HCT116 (cell line): ENCODE data around the gene AGAP1. TPM values are rescaled to one million over a fixed set of nuclear protein-coding genes. Genes with fewer than 3 reads are reported as not detected.

Source experiments
- ATAC-seq: fragments of 200-7000 bp; cut with Tn5 transposase; 2 replicates; pipeline ENCODE4 v1.9.1; 2020; ENCODE audit warnings: mild to moderate bottlenecking, moderate library complexity
- BruUV-seq: library from RNA; stranded (reverse); fragments of 400-500 nt; replicated peaks from 2 replicates; lab custom pipeline; 2021; lab: Mats Ljungman, UMichigan
- CTCF ChIA-PET: fragments of 300-600 bp; sonication (Branson Sonifier 250); formaldehyde crosslinking; loops from one replicate; lab custom pipeline; 2021; ENCODE audit warnings: antibody characterized with exemption; lab: Charles Lee
- POLR2A ChIA-PET: fragments of 300-600, 350-600 bp; sonication (Branson Sonifier 250); formaldehyde crosslinking; loops from one replicate; lab custom pipeline; 2021; ENCODE audit warnings: antibody characterized with exemption; lab: Charles Lee
- RAD21 ChIA-PET, 2 experiments: fragments of 300-600 bp; sonication (Branson Sonifier 250); formaldehyde crosslinking; loops; one replicate each; lab custom pipeline; 2023; ENCODE audit warnings: low total read pairs in 2 of 2; ENCODE audit not compliant: uncharacterized antibody in 2 of 2, unreplicated experiment in 2 of 2, low non-redundant PET in 1 of 2; lab: Charles Lee
- DNase-seq: peaks from one replicate; pipeline ENCODE4 v3.0.0-alpha.2; 2010; ENCODE audit warnings: low read depth, low spot score
- H2AFZ ChIP-seq: fragments of 200-600 bp; shearing (Covaris generic), sonication (generic); 2 replicates; pipeline ENCODE4 v1.6.1; 2017; ENCODE audit warnings: low read depth, mixed run types, mixed read lengths, antibody characterized with exemption, low read length; ENCODE audit not compliant: poor library complexity, severe bottlenecking
- H3K27ac ChIP-seq: 2 replicates; pipeline ENCODE4 v1.5.1; 2012; ENCODE audit warnings: low read depth, low read length
- H3K27me3 ChIP-seq: fragments of 200-600 bp; sonication (generic); 2 replicates; pipeline ENCODE4 v1.6.1; 2016; ENCODE audit warnings: mixed run types, low read length, mixed read lengths; ENCODE audit not compliant: insufficient read depth
- H3K36me3 ChIP-seq, 2 experiments: fragments of 200-500 bp in 1 of 2; fragments of 200-600 bp in 1 of 2; sonication (Bioruptor generic) in 1 of 2; sonication (generic) in 1 of 2; 2 replicates each; pipeline versions ENCODE4 v1.5.1 to v1.6.1; 2014 to 2016; ENCODE audit warnings: low read length in 2 of 2, inconsistent platforms in 1 of 2, mixed read lengths in 1 of 2, mixed run types in 1 of 2; ENCODE audit not compliant: insufficient read depth in 2 of 2, control insufficient read depth in 1 of 2
- H3K4me1 ChIP-seq, 2 experiments: fragments of 200-600 bp in 1 of 2; sonication (generic) in 1 of 2; 2 replicates each; pipeline versions ENCODE4 v1.5.1 to v1.6.1; 2012 to 2017; ENCODE audit warnings: low read length in 2 of 2, inconsistent platforms in 1 of 2, mild to moderate bottlenecking in 1 of 2, mixed read lengths in 1 of 2, mixed run types in 1 of 2, moderate library complexity in 1 of 2; ENCODE audit not compliant: insufficient read depth in 2 of 2, control insufficient read depth in 1 of 2
- H3K4me2 ChIP-seq: fragments of 200-600 bp; sonication (generic); 2 replicates; pipeline ENCODE4 v1.6.1; 2017; ENCODE audit warnings: mixed run types, low read length, mixed read lengths
- H3K4me3 ChIP-seq, 2 experiments: fragments of 200-600 bp in 1 of 2; sonication (generic) in 1 of 2; replicated peaks in 1 of 2; 2 replicates each; pipeline ENCODE4 v1.5.1; 2011 to 2016; ENCODE audit warnings: low read length in 2 of 2, control low read depth in 1 of 2, low read depth in 1 of 2, mild to moderate bottlenecking in 1 of 2, mixed read lengths in 1 of 2, mixed run types in 1 of 2
- H3K79me2 ChIP-seq: fragments of 200-600 bp; sonication (generic); 2 replicates; pipeline ENCODE4 v1.6.1; 2017; ENCODE audit warnings: mild to moderate bottlenecking, mixed run types, low read length, moderate library complexity, mixed read lengths; ENCODE audit not compliant: insufficient read depth
- H3K9ac ChIP-seq: fragments of 200-600 bp; sonication (generic); 2 replicates; pipeline ENCODE4 v1.6.1; 2016; ENCODE audit warnings: low read length, mixed read lengths
- H3K9me2 ChIP-seq: fragments of 200-600 bp; sonication (generic), shearing (Covaris generic); 2 replicates; pipeline ENCODE4 v1.6.1; 2017; ENCODE audit warnings: mixed run types, mild to moderate bottlenecking, moderate library complexity; ENCODE audit not compliant: insufficient read depth
- H3K9me3 ChIP-seq, 2 experiments: fragments of 200-500 bp in 1 of 2; fragments of 200-600 bp in 1 of 2; sonication (Bioruptor generic) in 1 of 2; sonication (generic) in 1 of 2; 2 replicates each; pipeline ENCODE4 v1.6.1; 2014 to 2017; ENCODE audit warnings: low read length in 2 of 2, mixed read lengths in 2 of 2, inconsistent platforms in 1 of 2, low read depth in 1 of 2, mild to moderate bottlenecking in 1 of 2, mixed run types in 1 of 2, moderate library complexity in 1 of 2; ENCODE audit not compliant: control insufficient read depth in 1 of 2, insufficient read depth in 1 of 2
- H4K20me1 ChIP-seq: fragments of 200-600 bp; sonication (generic), shearing (Covaris generic); 2 replicates; pipeline ENCODE4 v1.6.1; 2017; ENCODE audit warnings: mixed run types, mild to moderate bottlenecking, moderate library complexity; ENCODE audit not compliant: insufficient read depth
- CBX3 ChIP-seq: IDR thresholded peaks from 2 replicates; pipeline ENCODE4 v1.6.1; 2012; ENCODE audit warnings: low read depth
- CEBPB ChIP-seq: IDR thresholded peaks from 2 replicates; pipeline ENCODE4 v1.6.1; 2012; ENCODE audit warnings: low read depth
- EZH2 ChIP-seq: fragments of 200-600 bp; sonication (generic); IDR thresholded peaks from 2 replicates; pipeline ENCODE4 v1.6.1; 2017; ENCODE audit warnings: antibody characterized with exemption, mixed run types
- FOSL1 ChIP-seq: IDR thresholded peaks from 2 replicates; pipeline ENCODE4 v1.6.1; 2012; ENCODE audit warnings: low read depth
- JUND ChIP-seq: IDR thresholded peaks from 2 replicates; pipeline ENCODE4 v1.6.1; 2012
- POLR2AphosphoS5 ChIP-seq: IDR thresholded peaks from 2 replicates; pipeline ENCODE4 v1.6.1; 2011; ENCODE audit warnings: mild to moderate bottlenecking, low read depth, low read length, moderate library complexity
- RAD21 ChIP-seq: IDR thresholded peaks from 2 replicates; pipeline ENCODE4 v1.6.1; 2012; ENCODE audit warnings: low read depth, mild to moderate bottlenecking
- SP1 ChIP-seq: IDR thresholded peaks from 2 replicates; pipeline ENCODE4 v1.6.1; 2012; ENCODE audit warnings: low read depth
- SRF ChIP-seq: IDR thresholded peaks from 2 replicates; pipeline ENCODE4 v1.6.1; 2012; ENCODE audit warnings: low read depth
- TCF7L2 ChIP-seq: IDR thresholded peaks from 2 replicates; pipeline ENCODE4 v1.7.0; 2011; ENCODE audit warnings: borderline replicate concordance, inconsistent platforms; ENCODE audit not compliant: insufficient read depth, insufficient read length; ENCODE audit errors: extremely low read depth
- ZNF274 ChIP-seq: fragments of 200-500 bp; sonication (Bioruptor generic); IDR thresholded peaks from 2 replicates; pipeline ENCODE4 v1.6.1; 2014; ENCODE audit warnings: mild to moderate bottlenecking, low read depth, low read length, inconsistent platforms
- intact Hi-C: fragments of 100-400 bp; cut with micrococcal nuclease; formaldehyde crosslinking; loops from 2 replicates; pipeline ENCODE4 v1.10.0; 2022
- total RNA-seq: library from RNA; stranded (reverse); gene quantifications from one replicate; pipeline ENCODE4 v1.2.1, GENCODE V29; 2021; ENCODE audit not compliant: unreplicated experiment
- TF ChIP-seq, protein P1 (sequence below): IDR thresholded peaks from 2 replicates; pipeline ENCODE4 v1.6.1; 2012
- TF ChIP-seq, protein P2 (sequence below), 3 experiments: fragments of 200-600 bp in 1 of 3; sonication (generic) in 1 of 3; IDR thresholded peaks in 2 of 3; conservative IDR thresholded peaks in 1 of 3; 2 replicates each; pipeline ENCODE4 v1.5.1; 2012 to 2017; ENCODE audit warnings: low read depth in 2 of 3, low read length in 2 of 3, antibody characterized with exemption in 1 of 3, borderline replicate concordance in 1 of 3, control low read depth in 1 of 3, mild to moderate bottlenecking in 1 of 3, mixed read lengths in 1 of 3, mixed run types in 1 of 3, moderate library complexity in 1 of 3; ENCODE audit not compliant: insufficient read depth in 1 of 3
- TF ChIP-seq, protein P3 (sequence below): IDR thresholded peaks from 2 replicates; pipeline ENCODE4 v1.6.1; 2012
- TF ChIP-seq, protein P4 (sequence below): IDR thresholded peaks from 2 replicates; pipeline ENCODE4 v1.6.1; 2012; ENCODE audit warnings: low read depth

Gene AGAP1
- total RNA-seq, 1 experiment from 2014 or later = 43.8 TPM

DNA sequence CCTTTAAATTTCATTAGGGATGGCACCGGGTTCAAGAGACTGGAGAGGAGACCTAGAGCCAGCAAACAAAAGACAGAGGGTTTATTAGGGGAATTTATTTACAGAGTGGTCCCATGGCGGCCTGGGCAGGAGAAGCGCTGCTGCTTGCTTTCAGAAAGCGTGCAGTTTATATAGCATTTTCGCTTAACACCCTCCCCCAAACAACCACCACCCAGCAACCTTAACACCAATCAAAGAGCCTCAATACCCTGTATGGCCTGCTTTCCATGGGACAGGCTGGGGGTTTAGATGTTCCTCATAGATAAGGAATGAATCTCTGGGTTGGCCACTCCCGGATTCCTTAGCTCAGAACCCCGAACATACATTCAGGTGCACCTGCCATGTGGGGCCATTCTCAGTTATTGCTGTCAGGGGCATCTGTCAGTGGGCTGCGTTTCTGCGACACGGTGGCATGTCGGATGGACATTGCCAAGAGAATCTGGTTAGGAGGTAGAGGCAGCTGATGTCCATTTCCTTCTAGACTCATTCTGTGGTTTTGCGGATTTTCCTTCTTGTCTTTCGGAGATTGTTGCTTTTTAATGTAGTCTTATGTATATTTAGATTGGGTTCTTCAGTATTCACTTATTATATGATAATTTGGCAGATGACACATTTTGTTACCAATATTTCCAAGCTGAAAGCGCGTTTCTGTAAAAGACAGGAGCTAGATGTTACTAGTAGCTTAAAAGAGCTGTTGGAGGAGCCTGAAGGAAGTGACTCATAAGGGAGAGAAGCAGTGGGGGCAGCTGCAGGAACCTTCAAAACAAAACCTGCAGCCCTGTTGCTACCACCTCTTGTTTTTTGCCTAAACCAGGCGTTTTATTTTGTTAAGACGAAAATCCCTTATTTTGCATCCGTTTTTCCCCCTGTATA is 7.2 kb downstream of the AGAP1 start:
- DNase-seq (no peak), ATAC-seq (peak; percentile 69)
- RAD21 ChIA-PET = no interaction called here
- no peaks in the 10 kb centered on the region for H3K27me3 ChIP-seq
- H3K9me2 ChIP-seq = no peaks in the 10 kb centered on the region
- H4K20me1 ChIP-seq = peaks cover 33% of the 10 kb centered on the region; the same call in 1 of the 2 replicates
- H3K9ac ChIP-seq = no peak overlapping the region
- no TSS peak for BruUV-seq
- TF ChIP-seq, protein P1, sequence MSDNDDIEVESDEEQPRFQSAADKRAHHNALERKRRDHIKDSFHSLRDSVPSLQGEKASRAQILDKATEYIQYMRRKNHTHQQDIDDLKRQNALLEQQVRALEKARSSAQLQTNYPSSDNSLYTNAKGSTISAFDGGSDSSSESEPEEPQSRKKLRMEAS = no peak
- TF ChIP-seq JUND (peak; percentile 51; the same call in 1 of the 2 replicates), CEBPB (no peak), FOSL1 (peak; percentile 70), POLR2AphosphoS5 (no peak), TCF7L2 (no peak), SP1 (no peak), ZNF274 (no peak), SRF (no peak), EZH2 (no peak), RAD21 (no peak), CBX3 (no peak)
- TF ChIP-seq, protein P2, sequence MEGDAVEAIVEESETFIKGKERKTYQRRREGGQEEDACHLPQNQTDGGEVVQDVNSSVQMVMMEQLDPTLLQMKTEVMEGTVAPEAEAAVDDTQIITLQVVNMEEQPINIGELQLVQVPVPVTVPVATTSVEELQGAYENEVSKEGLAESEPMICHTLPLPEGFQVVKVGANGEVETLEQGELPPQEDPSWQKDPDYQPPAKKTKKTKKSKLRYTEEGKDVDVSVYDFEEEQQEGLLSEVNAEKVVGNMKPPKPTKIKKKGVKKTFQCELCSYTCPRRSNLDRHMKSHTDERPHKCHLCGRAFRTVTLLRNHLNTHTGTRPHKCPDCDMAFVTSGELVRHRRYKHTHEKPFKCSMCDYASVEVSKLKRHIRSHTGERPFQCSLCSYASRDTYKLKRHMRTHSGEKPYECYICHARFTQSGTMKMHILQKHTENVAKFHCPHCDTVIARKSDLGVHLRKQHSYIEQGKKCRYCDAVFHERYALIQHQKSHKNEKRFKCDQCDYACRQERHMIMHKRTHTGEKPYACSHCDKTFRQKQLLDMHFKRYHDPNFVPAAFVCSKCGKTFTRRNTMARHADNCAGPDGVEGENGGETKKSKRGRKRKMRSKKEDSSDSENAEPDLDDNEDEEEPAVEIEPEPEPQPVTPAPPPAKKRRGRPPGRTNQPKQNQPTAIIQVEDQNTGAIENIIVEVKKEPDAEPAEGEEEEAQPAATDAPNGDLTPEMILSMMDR (IDR thresholded peaks at IDR 0.05 in 2 of 3, conservative IDR thresholded peaks at IDR 0.05 in 1 of 3; ENCODE audit: borderline replicate concordance in 1 of 3, insufficient read depth in 1 of 3, low read depth in 2 of 3, low read length in 2 of 3) = no peak
- TF ChIP-seq, protein P3, sequence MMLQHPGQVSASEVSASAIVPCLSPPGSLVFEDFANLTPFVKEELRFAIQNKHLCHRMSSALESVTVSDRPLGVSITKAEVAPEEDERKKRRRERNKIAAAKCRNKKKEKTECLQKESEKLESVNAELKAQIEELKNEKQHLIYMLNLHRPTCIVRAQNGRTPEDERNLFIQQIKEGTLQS = no peak
- TF ChIP-seq, protein P4, sequence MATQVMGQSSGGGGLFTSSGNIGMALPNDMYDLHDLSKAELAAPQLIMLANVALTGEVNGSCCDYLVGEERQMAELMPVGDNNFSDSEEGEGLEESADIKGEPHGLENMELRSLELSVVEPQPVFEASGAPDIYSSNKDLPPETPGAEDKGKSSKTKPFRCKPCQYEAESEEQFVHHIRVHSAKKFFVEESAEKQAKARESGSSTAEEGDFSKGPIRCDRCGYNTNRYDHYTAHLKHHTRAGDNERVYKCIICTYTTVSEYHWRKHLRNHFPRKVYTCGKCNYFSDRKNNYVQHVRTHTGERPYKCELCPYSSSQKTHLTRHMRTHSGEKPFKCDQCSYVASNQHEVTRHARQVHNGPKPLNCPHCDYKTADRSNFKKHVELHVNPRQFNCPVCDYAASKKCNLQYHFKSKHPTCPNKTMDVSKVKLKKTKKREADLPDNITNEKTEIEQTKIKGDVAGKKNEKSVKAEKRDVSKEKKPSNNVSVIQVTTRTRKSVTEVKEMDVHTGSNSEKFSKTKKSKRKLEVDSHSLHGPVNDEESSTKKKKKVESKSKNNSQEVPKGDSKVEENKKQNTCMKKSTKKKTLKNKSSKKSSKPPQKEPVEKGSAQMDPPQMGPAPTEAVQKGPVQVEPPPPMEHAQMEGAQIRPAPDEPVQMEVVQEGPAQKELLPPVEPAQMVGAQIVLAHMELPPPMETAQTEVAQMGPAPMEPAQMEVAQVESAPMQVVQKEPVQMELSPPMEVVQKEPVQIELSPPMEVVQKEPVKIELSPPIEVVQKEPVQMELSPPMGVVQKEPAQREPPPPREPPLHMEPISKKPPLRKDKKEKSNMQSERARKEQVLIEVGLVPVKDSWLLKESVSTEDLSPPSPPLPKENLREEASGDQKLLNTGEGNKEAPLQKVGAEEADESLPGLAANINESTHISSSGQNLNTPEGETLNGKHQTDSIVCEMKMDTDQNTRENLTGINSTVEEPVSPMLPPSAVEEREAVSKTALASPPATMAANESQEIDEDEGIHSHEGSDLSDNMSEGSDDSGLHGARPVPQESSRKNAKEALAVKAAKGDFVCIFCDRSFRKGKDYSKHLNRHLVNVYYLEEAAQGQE = no peak
- no peak overlapping the region for H2AFZ ChIP-seq
- POLR2A ChIA-PET = no interaction called here
- H3K79me2 ChIP-seq = peaks cover 98% of the 10 kb centered on the region
- peaks cover 42 to 67% of the 10 kb centered on the region in 2 experiments for H3K4me1 ChIP-seq
- no peaks in the 10 kb centered on the region for H3K9me3 ChIP-seq
- peak overlapping the region; percentile 8 to 37 for H3K4me3 ChIP-seq
- no peaks in the 10 kb centered on the region for H3K36me3 ChIP-seq
- peak overlapping the region; percentile 19 for H3K27ac ChIP-seq
- intact Hi-C loops = loop anchor here (5.0 kb wide), 1 partner anchor 246 kb away; no protein-coding TSS in a partner anchor
- CTCF ChIA-PET = interaction anchor here (1.8 kb wide), 1 partner anchor 245 kb away, joined by 5 read pairs; no protein-coding TSS in a partner anchor
- peak overlapping the region; percentile 54 for H3K4me2 ChIP-seq
